GM10266 (cell line): ENCODE results near the gene SF3B3.

Experiments
- DNase-seq: peaks from one replicate; pipeline ENCODE4 v3.0.0; 2012; ENCODE audit errors: extremely low spot score
- CTCF ChIP-seq: IDR thresholded peaks from 2 replicates; pipeline ENCODE4 v1.5.1; 2012; ENCODE audit warnings: mild to moderate bottlenecking, low read depth; ENCODE audit not compliant: control insufficient read depth, insufficient read depth; ENCODE audit errors: missing control alignments

Gene SF3B3

GRCh38 chr16:70569752-70570151 lies 46.1 kb downstream of the SF3B3 start:
- no peak for TF ChIP-seq CTCF
- DNase-seq = no peak

GRCh38 chr16:70570967-70571570 lies 47.5 kb downstream of the SF3B3 start:
- no peak for DNase-seq
- no peak for TF ChIP-seq CTCF

GRCh38 chr16:70571623-70572022 lies 48.0 kb downstream of the SF3B3 start:
- no peak for DNase-seq
- TF ChIP-seq CTCF = no peak

GRCh38 chr16:70572050-70572925 lies 48.7 kb downstream of the SF3B3 start:
- no peak for DNase-seq
- TF ChIP-seq CTCF = no peak

GRCh38 chr16:70572926-70573270 lies 49.3 kb downstream of the SF3B3 start:
- DNase-seq = no peak
- TF ChIP-seq CTCF = no peak

GRCh38 chr16:70573451-70574121 lies 50.0 kb downstream of the SF3B3 start:
- DNase-seq = no peak
- no peak for TF ChIP-seq CTCF
